ENCODE data around the gene GIMD1.
"Not testable (repeated sequence)": the region's sequence is repeated elsewhere in the genome, so short reads cannot be mapped to it uniquely, and the experiment has no call there.

The GIMD1 gene

GRCh38 chr4:106355193-106355592 lies 13.4 kb downstream of the GIMD1 start:
- Histone ChIP-seq H3K27ac (no peak overlapping the region), H3K4me3 (peak overlapping the region in 1 of 7 experiments; percentile 7)

GRCh38 chr4:106353786-106354185 lies 14.8 kb downstream of the GIMD1 start:
- H3K27ac ChIP-seq, result no peak overlapping the region
- no peak overlapping the region for H3K4me3 ChIP-seq

DNA sequence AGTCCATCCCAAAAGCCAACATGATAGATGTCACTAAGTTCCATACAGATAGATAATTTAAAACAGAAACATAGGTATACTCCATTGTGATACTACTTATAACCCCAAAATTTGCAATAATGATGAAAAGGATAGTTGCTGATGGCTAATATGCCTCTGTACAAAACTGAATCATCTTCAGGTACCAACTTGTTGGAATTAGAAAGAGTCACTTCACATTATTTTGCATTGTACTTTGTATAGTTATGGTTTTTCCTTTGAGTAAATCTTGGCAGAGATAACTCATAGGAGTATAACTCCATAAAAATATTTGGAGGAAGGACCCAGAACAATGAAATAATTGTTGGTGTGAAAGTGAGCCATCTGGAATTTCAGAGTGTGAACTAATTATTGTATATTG lies 17.6 kb downstream of the GIMD1 start:
- H3K27ac ChIP-seq, result no peak overlapping the region
- H3K4me3 ChIP-seq, result no peak overlapping the region

- Histone ChIP-seq H3K4me3 (no peak overlapping the region), H3K27ac (no peak overlapping the region)
Measured at GRCh38 chr4:106347167-106347566, 21.4 kb downstream of the GIMD1 start.

GRCh38 chr4:106344647-106344970 lies 24.0 kb downstream of the GIMD1 start:
- Histone ChIP-seq H3K4me3 (no peak overlapping the region), H3K27ac (no peak overlapping the region)

GRCh38 chr4:106343865-106344646 lies 24.5 kb downstream of the GIMD1 start:
- Histone ChIP-seq H3K27ac (no peak overlapping the region), H3K4me3 (no peak overlapping the region)

GRCh38 chr4:106340774-106341173 lies 27.8 kb downstream of the GIMD1 start:
- Histone ChIP-seq H3K27ac (no peak overlapping the region), H3K4me3 (no peak overlapping the region)

DNA sequence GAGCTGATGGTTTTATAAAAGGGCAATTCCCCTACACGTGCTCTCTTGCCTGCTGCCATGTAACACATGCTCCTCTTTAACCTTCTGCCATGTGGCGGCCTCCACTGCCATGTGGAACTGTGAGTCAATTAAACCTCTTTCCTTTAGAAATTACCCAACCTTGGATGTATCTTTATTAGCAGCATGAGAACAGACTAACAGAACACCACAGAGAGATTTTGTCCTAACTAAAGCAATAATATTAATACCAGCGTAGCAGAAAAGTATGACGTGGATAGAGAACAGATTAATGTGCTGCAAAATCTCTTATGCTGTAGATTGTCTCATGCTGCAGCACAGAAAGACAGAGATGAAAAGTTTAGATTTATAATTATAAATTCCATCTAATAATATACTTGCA lies 29.1 kb downstream of the GIMD1 start:
- no peak overlapping the region for H3K4me3 ChIP-seq
- no peak overlapping the region for H3K27ac ChIP-seq

- Histone ChIP-seq H3K27ac (no peak overlapping the region), H3K4me3 (no peak overlapping the region)
Measured at GRCh38 chr4:106338671-106339070, 29.9 kb downstream of the GIMD1 start.

- no peak overlapping the region for H3K27ac ChIP-seq
- H3K4me3 ChIP-seq, result no peak overlapping the region
Measured at GRCh38 chr4:106337916-106338315, 30.7 kb downstream of the GIMD1 start.

DNA sequence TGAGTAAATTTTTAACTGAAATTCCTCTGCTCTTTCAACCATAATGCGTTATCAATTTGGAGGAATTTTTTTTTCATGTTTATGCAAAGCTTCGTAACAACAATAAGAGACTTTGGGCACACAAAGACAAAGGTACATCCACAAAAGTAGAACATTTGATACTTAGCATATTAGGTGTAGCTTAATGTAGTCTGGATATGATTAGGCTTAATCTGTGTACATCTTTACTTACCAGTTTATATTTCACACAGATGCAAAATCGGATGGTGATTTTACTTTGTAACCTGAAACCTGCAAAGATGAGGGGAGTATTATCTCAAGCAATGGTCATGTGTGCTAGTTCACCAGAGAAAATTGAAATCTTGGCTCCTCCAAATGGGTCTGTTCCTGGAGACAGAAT lies 32.0 kb downstream of the GIMD1 start:
- H3K4me3 ChIP-seq, result no peak overlapping the region
- no peak overlapping the region for H3K27ac ChIP-seq

DNA sequence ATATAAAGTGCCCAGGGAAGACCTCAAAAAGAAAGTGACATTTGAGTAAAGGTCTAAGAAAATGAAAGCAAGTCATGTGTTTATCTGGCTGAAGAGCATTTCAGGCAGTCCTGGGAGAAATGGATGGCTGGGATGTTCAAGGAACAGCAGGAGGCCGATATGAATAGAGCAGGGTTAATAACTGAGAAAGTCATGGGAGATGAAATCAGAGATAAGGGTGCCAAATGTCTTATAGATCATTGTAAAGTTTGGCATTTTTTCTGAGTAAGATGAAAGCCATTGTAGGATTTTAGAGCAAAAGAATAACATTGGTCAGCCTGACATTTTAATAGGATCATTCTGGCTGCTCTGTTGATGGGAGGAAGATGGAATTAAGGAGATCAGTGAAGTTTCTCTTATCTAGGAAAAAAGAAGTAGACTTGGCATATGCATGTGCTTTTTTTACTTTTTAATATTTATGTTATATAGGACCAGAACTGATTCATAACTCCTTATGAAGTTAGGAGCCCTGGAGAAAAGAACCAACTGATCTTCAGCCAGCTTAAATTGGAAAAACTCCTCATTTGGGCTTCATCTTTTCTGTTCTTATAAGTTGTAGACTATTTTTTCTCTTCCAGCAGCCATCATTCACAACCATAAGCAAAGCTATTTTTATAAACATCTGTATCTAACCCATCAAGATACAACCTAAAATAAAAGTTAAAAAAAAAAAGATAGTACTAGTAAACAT lies 33.7 kb downstream of the GIMD1 start:
- H3K4me3 ChIP-seq, result no peak overlapping the region
- H3K27ac ChIP-seq, result no peak overlapping the region

GRCh38 chr4:106333186-106333585 lies 35.4 kb downstream of the GIMD1 start:
- H3K4me3 ChIP-seq, result no peak overlapping the region
- H3K27ac ChIP-seq, result no peak overlapping the region

- Histone ChIP-seq H3K4me3 (no peak overlapping the region), H3K27ac (no peak overlapping the region)
Measured at GRCh38 chr4:106329041-106329618, 39.4 kb downstream of the GIMD1 start.

DNA sequence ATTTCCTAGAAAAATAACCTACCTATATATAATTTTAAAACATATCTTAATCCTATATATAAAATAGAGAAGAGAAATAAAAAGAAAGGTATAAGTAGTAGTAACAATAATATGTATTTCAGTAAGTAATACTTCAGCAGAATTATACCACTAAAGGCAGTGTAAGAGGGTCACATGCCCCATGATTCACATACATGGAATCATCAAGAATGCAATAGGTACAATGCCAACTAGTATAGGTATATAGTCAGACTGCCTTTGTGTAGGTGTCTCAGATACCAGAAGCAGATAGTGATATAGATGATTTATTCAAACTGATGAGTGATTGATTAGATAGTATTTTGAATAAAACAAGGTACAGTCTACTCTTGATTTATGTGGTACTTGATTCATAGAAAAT lies 42.8 kb downstream of the GIMD1 start:
- H3K4me3 ChIP-seq, result no peak overlapping the region
- no peak overlapping the region for H3K27ac ChIP-seq

DNA sequence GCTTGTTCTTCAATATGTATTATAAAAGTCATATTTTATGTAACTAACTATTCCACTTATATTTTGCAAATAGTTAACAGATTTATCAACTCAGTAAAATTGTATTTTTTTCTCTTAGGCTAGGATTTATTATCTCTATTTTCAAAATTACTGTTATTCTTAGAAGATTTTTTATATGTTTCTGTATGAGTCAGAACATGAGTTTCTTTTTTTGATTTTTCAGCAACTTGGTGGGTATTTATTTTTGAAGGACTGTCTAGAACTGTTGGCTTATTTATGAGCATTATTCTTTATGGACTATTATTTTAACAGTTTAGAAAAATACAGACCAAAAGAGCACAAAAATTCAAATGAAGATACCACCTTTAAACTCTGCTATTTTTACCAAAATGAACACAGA lies 45.5 kb downstream of the GIMD1 start:
- Histone ChIP-seq H3K4me3 (no peak overlapping the region), H3K27ac (no peak overlapping the region)

GRCh38 chr4:106321814-106322213 lies 46.8 kb downstream of the GIMD1 start:
- H3K27ac ChIP-seq, H3K4me3 ChIP-seq: not testable (repeated sequence)

DNA sequence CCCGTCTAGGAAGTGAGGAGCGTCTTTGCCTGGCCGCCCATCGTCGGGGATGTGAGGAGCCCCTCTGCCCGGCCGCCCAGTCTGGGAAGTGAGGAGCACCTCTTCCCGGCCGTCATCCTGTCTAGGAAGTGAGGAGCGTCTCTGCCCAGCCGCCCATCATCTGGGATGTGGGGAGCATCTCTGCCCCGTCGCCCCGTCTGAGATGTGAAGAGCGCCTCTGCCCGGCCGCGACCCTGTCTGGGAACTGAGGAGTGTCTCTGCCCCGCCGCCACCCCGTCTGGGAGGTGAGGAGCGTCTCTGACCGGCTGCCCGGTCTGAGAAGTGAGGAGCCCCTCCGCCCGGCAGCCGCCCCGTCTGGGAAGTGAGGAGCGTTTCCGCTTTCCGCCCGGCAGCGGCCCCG lies 47.4 kb downstream of the GIMD1 start:
- not testable (repeated sequence) for H3K4me3 ChIP-seq, H3K27ac ChIP-seq

DNA sequence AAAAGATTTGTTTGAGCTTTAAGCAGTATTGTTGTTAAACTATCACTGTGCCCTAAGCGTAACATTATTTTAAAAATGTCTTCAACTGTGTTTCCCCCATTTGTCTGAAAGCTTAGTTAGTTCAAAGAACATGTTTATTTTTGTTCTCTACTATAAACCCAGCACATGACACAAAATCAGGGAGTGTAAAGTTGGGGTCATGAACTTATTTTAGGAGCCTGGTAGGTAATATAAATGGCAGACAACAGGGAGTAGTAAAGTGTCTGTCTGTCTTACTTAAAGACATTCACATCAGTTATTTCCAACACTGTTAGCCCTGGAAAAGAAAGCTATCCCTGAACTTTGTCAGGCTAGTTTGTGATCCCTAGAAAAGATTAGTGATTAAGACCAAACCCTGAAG lies 48.3 kb downstream of the GIMD1 start:
- H3K27ac ChIP-seq, result no peak overlapping the region
- H3K4me3 ChIP-seq, result no peak overlapping the region

- H3K27ac ChIP-seq, result no peak overlapping the region
- no peak overlapping the region for H3K4me3 ChIP-seq
Measured at GRCh38 chr4:106318511-106318910, 50.1 kb downstream of the GIMD1 start.

DNA sequence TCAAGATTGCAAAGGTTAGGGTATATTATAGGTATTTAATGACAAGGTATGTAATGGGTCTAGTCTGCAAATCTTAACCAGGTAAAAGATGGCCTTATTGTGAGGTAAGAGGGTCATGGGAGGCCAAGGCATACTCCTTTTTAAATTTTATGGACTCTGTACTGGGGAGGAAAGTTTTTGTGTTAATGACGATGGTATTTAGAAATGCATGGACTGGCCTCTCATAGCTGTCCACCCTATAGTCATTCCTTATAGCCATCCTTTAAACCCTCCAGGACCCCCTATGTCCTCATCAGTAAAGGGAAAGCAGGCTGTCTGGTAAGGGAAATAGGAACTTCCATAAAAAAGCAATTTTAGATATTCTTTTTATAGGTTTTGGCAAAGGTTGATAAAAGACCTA lies 50.8 kb downstream of the GIMD1 start:
- H3K4me3 ChIP-seq, result no peak overlapping the region
- peak overlapping the region in 1 of 21 experiments; percentile 99 for H3K27ac ChIP-seq

All from skin epidermis (tissue), 12 donors.